Measurements from ENCODE around the gene UQCR11. TPM values are rescaled to one million over a fixed set of nuclear protein-coding genes. Genes with fewer than 3 reads are reported as not detected.
"Not testable (repeated sequence)": the region's sequence is repeated elsewhere in the genome, so short reads cannot be mapped to it uniquely, and the experiment has no call there.

Gene UQCR11
- total and polyA plus RNA-seq, 2 experiments from 2014 or later: 56.6 to 684 TPM

DNA sequence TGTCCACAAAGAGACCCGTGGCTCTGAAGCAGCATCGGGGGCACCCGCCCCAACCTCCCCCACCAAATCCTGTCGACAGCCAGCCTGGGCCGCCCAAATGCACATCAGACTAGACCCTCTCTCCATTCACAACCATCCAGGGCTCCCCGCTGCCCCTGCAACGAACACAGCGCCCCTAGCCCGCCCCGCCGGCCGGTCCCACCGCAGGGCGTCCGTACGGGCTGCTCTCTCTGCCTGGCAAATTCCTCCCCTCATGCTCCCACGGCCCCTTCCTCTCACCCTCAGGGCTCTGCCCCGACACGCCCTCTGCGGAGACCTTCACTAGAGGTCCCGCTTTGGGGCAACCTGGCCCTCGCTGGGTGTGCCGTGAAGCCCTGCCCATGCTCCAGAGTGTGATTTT lies 40.0 kb upstream of the UQCR11 start:
- no peak overlapping the region for H3K4me3 ChIP-seq
- H4K20me1 ChIP-seq (ENCODE audit: insufficient read depth, poor library complexity, severe bottlenecking): peaks cover 22% of the 10 kb centered on the region
- no peak overlapping the region for H3K4me2 ChIP-seq
- H3K4me1 ChIP-seq (ENCODE audit: insufficient read depth): peaks cover 6% of the 10 kb centered on the region
- WGBS (ENCODE audit: low lambda C conversion rate, missing lambda C conversion rate): 95% methylated on average over 11 of the region's 23 CpGs
- H3K9me3 ChIP-seq (ENCODE audit: low read depth): no peaks in the 10 kb centered on the region
- H3K27ac ChIP-seq: no peak overlapping the region
- H3K9me2 ChIP-seq (replicated peaks; ENCODE audit: insufficient read depth): no peaks in the 10 kb centered on the region
- peaks cover 58% of the 10 kb centered on the region for H3K79me2 ChIP-seq
- no peak for TF ChIP-seq EZH2 (IDR thresholded peaks at IDR 0.05; ENCODE audit: borderline replicate concordance)
- TF ChIP-seq CTCF (IDR thresholded peaks at IDR 0.05; ENCODE audit: poor library complexity): no peak
- TF ChIP-seq EZH2phosphoT487 (IDR thresholded peaks at IDR 0.05; ENCODE audit: low read depth, severe bottlenecking, unreplicated experiment): no peak
- no peaks in the 10 kb centered on the region for H3K36me3 ChIP-seq (replicated peaks; ENCODE audit: insufficient read depth, low read depth)
- H3K27me3 ChIP-seq: no peaks in the 10 kb centered on the region
- H2AFZ ChIP-seq: no peak overlapping the region
- no peak for DNase-seq (ENCODE audit: low spot score)

- Histone ChIP-seq H3K4me3 (no peak overlapping the region), H2AFZ (no peak overlapping the region), H3K79me2 (peaks cover 57% of the 10 kb centered on the region), H3K9me3 (ENCODE audit: low read depth) (no peaks in the 10 kb centered on the region), H3K4me1 (ENCODE audit: insufficient read depth) (no peaks in the 10 kb centered on the region), H3K27me3 (no peaks in the 10 kb centered on the region), H3K27ac (no peak overlapping the region), H3K4me2 (no peak overlapping the region), H3K36me3 (replicated peaks; ENCODE audit: insufficient read depth, low read depth) (no peaks in the 10 kb centered on the region), H3K9me2 (replicated peaks; ENCODE audit: insufficient read depth) (no peaks in the 10 kb centered on the region), H4K20me1 (ENCODE audit: insufficient read depth, poor library complexity, severe bottlenecking) (peaks cover 14% of the 10 kb centered on the region)
- WGBS (ENCODE audit: low lambda C conversion rate, missing lambda C conversion rate): 95% methylated on average over 12 of the region's 16 CpGs
- TF ChIP-seq EZH2 (IDR thresholded peaks at IDR 0.05; ENCODE audit: borderline replicate concordance) (no peak), EZH2phosphoT487 (IDR thresholded peaks at IDR 0.05; ENCODE audit: low read depth, severe bottlenecking, unreplicated experiment) (no peak), CTCF (IDR thresholded peaks at IDR 0.05; ENCODE audit: poor library complexity) (no peak)
- no peak for DNase-seq (ENCODE audit: low spot score)
Measured at GRCh38 chr19:1644070-1644469, 38.8 kb upstream of the UQCR11 start.

DNA sequence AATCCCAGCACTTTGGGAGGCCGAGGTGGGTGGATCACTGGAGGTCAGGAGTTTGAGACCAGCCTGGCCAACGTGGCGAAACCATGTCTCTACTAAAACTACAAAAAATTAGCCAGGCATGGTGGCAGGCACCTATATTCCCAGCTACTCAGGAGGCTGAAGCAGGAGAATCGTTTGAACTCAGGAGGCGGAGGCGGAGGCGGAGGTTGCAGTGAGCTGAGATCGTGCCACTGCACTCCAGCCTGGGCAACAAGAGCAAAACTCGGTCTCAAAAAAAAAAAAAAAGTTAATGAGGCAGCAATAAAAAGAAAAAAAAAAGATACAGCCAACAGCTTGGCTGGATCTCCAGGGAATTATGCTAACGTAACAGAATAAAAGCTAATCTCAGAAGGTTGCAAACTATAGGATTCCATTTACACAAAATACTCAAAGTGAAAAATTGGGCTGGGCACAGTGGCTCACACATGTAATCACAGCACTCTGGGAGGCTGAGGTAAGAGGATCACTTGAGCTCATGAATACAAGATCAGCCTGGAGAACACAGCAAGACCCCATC lies 35.7 kb upstream of the UQCR11 start:
- peaks cover 15% of the 10 kb centered on the region for H4K20me1 ChIP-seq (ENCODE audit: insufficient read depth, poor library complexity, severe bottlenecking)
- not testable (repeated sequence) for H3K36me3 ChIP-seq (replicated peaks; ENCODE audit: insufficient read depth, low read depth)
- 94% methylated on average over 10 of the region's 10 CpGs for WGBS (ENCODE audit: low lambda C conversion rate, missing lambda C conversion rate)

DNA sequence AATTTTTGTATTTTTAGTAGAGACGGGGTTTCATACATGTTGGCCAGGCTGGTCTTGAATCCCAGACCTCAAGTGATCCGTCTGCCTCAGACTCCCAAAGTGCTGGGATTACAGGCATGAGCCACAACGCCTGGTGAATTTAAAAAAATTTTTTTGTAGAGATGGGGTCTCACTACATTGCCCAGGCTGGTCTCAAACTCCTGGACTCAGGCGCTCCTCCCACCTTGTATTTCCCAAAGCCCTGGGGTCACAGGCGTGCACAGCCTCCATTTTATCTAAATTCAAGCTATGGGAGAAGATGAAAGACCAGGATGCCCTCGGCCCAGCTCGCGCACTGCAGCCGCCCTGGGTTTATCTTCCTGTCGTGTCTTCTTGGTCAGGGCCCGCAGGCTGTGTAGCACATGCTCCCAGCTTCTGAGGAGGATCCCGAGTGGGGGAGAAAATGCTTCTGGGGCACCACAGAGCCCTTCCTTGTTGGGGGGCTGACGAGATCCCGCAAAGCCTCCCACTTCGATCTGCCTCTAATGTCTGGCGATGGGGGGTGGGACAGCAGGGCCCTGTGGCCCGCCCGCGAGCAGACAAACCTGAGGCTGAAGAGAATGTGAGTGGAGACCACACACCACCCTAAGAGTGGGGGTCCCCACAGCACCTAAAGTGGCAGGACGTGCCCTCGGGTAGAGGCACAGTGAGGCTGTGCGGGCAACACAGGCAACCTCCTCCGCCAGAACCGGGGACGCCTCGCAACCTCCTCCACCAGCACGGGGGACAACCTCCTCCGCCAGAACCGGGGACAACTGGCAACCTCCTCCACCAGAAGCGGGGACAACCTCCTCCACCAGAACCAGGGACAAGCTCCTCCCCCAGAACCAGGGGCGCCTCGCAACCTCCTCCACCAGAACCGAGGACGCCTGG lies 31.3 kb upstream of the UQCR11 start:
- TF ChIP-seq CTCF (IDR thresholded peaks at IDR 0.05; ENCODE audit: poor library complexity) (no peak), EZH2phosphoT487 (IDR thresholded peaks at IDR 0.05; ENCODE audit: low read depth, severe bottlenecking, unreplicated experiment) (no peak), EZH2 (IDR thresholded peaks at IDR 0.05; ENCODE audit: borderline replicate concordance) (no peak)
- no peak overlapping the region for H2AFZ ChIP-seq
- no peaks in the 10 kb centered on the region for H3K9me2 ChIP-seq (replicated peaks; ENCODE audit: insufficient read depth)
- H3K27ac ChIP-seq: no peak overlapping the region
- no peak for DNase-seq (ENCODE audit: low spot score)
- no peak overlapping the region for H3K4me2 ChIP-seq
- peaks cover 68% of the 10 kb centered on the region for H3K79me2 ChIP-seq
- no peak overlapping the region for H3K4me3 ChIP-seq
- no peaks in the 10 kb centered on the region for H3K27me3 ChIP-seq
- over 99% methylated on average over 33 of the region's 34 CpGs for WGBS (ENCODE audit: low lambda C conversion rate, missing lambda C conversion rate)
- peaks cover 10% of the 10 kb centered on the region for H3K4me1 ChIP-seq (ENCODE audit: insufficient read depth)
- no peaks in the 10 kb centered on the region for H3K36me3 ChIP-seq (replicated peaks; ENCODE audit: insufficient read depth, low read depth)
- H4K20me1 ChIP-seq (ENCODE audit: insufficient read depth, poor library complexity, severe bottlenecking): peaks cover 15% of the 10 kb centered on the region
- H3K9me3 ChIP-seq (ENCODE audit: low read depth): no peaks in the 10 kb centered on the region

More for the DNA sequence above, 35.7 kb upstream of the UQCR11 start:
- not testable (repeated sequence) for H2AFZ ChIP-seq; H3K9me3 ChIP-seq (ENCODE audit: low read depth); DNase-seq (ENCODE audit: low spot score); H3K4me2 ChIP-seq; H3K27me3 ChIP-seq; H3K4me1 ChIP-seq (ENCODE audit: insufficient read depth); H3K27ac ChIP-seq; H3K4me3 ChIP-seq; H3K9me2 ChIP-seq (replicated peaks; ENCODE audit: insufficient read depth)
- peaks cover 62% of the 10 kb centered on the region for H3K79me2 ChIP-seq

All from hepatocyte (in vitro differentiated cells).